CD1c-positive myeloid dendritic cell (primary cell): ENCODE measurements around the gene ZDHHC4.

Experiments
- DNase-seq: peaks from one replicate; pipeline ENCODE4 v3.0.0-alpha.2; 2016; ENCODE audit errors: extremely low spot score

ZDHHC4 gene

DNA sequence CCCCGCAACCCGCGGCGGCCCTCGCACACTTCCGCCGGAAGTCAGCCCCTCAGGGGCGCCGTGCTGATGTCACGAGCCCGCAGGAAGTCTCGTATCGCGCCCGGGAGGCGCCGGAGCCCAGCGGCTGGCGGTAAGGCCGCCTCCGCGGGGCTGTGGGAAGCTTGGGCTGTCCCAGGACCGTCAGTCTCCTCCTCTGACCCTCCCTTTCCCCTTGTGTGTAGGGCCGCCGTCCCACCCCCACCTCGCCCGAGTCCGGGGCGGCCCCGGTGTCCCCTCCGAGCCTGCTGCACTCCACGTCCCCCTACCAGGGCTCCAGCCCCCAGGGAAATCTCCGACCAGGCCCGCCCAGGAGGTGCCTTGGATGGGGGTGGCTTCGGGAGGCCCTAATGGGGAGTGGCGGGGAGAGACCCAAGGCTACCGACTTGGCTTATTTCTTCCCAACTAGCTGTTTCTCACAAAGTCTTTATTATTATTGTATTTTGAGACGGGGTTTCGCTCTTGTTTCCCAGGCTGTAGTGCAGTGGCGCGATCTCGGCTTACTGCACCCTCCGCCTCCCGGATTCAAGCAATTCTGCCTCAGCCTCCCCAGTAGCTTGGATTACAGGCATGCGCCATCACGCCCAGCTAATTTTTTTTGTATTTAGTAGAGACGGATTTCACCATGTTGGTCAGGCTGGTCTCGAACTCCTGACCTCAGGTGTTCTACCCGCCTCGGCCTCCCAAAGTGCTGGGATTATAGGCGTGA is at the start of gene ZDHHC4:
Gene ZDHHC4 (plus strand): TSS at position 86 of the 745 bp plus-strand sequence. CDS start 3,108 bp downstream, outside the sequence.
- DNase-seq, result peak; percentile 95

DNA sequence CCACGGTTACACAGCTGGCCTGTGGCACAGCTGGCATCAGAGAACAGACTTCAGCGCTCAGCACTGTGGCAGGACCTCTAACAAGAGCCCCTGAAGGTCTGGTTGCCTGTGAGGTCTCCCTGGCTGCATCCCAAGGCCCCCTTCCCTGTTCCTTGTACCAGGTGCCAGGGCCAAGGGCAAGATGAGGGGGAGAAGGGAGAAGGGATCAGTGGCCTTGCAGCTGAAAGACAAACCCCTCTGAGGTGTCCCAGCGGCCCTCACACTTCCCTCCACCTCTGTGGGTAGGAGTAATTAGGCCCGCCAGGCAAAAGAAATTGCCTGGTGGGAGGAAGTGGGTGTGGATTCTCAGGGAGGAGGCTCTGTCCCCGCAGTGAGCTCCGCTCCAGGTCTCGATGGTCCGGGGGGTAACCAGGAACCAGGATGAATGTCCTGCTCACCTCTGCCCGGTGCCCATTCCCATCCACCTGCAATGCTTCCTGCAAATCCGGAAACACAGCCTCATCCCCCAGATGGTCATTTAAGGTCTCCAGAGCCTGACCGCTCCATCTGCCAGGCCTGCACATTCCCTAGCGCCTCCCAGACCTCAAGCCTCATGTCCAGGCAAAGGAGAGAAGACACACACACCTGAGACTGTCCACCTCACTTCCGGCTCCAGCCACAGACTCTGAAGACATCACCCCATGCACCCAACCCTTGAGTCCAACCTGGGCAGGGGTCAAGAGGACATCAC is 48.7 kb upstream of the ZDHHC4 start:
- no peak for DNase-seq

DNA sequence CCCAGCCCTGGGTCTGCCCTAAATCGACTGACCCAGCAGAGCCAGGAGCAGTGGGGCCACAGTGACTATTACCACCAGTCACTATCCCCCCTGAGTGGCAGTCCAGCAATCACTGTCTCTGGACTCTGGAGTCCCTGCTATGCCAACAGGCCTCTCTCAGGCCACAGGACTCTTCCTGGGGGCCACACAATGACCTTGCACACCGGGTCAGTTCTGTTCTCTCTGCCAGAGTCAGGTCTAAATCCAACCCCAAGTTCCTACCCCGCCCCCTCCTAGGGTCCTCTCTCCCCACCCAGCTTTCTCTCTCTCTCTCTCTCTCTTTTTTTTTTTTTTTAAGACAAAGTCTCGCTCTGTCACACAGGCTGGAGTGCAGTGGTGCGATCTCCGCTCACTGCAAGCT is 47.6 kb upstream of the ZDHHC4 start:
- DNase-seq, result no peak

DNA sequence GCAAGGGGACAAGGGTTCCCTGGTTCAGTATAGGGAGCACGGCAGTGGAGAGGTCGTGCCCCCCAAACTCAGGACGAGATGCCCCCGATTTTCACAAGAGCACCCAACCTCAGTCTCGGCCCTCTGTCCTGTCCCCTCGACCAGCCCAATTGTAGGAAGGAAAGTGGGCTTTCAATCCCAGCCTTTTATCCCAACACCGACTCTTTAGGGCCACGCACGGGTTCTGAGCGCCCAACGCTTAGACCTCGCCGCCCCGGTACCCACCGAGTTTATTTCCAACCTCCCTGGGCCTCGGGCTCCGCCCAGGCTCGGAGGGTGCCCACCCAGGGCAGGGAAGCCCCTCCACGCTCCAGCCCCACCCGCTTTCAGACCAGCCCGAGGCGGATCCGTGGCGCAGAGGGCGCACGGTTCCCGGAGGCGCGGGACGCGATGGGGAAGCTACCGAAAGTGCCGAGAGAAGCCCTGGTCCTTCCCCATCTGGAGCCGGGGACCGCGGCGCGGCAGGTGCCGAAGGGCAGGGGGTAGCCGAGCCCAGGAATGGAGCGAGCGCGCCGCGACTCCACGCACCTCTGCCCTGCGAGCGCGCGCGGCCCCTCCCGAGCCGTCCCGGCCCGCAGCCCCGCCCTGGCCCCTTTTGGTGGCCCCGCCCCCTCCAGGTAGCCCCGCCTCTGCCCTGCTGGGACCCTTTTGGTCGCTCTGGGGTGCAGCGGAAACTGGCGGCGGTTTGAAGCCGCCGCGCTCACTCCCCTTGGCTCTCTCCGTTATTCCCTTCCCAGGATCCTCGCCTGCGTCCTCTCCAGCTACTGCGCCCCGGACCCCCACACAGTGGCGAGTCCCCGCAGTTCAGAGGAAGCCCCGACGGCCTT is 46.4 kb upstream of the ZDHHC4 start:
- DNase-seq, result peak; percentile 16

DNA sequence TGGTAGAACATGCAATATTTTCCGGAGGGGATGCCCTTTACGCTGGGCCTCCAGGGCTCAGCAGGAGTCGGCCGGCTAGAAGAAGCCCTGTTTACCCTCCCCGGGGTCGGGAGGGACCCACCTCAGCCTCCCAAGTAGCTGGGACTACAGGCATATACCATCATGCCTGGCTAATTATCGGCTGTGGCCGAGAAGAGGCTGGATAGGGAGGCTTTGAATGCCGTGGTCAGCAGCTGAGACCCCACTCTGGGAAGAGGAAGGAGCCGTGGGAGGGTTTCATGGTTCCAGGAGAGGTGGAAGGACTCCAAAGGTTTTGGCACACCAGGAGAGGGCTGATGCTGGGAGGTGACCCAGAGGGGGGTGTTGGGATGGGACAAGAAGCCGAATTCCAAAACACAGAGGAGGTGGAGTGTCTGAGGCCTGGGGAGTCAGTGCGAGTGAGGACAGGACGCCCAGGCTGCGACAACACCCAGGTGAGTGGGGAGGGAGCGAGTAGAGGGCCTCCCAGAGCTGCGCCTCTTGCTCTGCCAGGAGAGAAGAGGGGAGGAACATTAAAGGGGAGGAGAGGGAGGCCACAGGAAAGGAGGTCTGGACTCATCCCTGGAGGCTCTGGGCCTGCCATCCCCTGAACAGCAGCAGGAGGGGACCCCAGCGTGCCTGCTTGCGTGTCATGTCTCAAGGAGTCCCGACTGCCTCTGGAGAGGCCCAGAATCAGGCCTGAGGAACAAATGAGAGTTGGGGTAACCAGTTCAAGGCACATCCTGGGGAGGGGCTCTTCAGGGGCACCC is 45.6 kb upstream of the ZDHHC4 start:
- no peak for DNase-seq

DNA sequence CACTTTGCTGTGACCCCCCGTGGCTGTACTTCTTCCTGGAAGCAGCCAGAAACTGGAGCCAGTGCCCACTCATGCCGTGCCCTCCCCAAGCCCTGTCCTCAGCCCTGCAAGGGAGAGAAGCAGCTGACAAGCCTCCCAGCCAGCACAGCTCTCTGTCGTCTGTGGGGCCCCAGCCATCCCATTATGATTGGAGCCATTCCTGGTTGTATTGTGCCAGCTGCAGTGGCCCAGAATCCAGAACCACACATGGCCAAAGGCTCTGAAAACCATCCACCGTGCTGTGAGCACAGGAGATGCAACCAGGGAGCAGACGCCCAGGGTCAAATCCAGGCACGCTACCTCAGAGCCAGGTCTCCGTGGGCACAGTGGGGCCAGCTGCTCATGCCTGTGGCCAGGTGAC is 44.7 kb upstream of the ZDHHC4 start:
- DNase-seq, result no peak

DNA sequence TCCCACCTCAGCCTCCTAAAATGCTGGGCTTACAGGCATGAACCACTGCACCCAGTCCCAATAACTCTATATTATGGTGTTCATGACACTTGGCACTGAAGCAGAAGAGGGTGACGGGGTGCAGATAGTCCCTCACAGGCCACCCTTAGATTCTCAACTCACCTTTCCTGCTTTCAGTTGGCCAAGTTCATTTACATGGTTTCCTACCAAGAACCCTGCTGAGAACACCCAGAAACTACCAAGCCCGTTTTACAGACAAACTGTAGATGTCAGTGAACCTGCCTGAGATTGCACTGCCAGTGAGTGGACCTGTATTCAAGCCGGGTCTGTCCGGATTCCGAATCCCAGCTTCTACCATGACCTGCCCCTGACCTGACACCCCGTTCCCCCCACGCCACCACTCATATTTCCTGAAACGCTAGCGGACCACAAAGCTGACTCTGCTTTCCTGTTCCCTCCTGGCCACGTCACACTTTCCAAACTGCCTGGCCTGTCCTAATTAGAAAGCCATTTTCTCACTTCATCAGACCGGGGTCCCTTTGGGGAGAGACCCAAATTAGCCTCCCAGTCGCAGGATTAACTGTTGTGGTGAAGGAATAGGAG is 43.3 kb upstream of the ZDHHC4 start:
- peak; percentile 31 for DNase-seq

DNA sequence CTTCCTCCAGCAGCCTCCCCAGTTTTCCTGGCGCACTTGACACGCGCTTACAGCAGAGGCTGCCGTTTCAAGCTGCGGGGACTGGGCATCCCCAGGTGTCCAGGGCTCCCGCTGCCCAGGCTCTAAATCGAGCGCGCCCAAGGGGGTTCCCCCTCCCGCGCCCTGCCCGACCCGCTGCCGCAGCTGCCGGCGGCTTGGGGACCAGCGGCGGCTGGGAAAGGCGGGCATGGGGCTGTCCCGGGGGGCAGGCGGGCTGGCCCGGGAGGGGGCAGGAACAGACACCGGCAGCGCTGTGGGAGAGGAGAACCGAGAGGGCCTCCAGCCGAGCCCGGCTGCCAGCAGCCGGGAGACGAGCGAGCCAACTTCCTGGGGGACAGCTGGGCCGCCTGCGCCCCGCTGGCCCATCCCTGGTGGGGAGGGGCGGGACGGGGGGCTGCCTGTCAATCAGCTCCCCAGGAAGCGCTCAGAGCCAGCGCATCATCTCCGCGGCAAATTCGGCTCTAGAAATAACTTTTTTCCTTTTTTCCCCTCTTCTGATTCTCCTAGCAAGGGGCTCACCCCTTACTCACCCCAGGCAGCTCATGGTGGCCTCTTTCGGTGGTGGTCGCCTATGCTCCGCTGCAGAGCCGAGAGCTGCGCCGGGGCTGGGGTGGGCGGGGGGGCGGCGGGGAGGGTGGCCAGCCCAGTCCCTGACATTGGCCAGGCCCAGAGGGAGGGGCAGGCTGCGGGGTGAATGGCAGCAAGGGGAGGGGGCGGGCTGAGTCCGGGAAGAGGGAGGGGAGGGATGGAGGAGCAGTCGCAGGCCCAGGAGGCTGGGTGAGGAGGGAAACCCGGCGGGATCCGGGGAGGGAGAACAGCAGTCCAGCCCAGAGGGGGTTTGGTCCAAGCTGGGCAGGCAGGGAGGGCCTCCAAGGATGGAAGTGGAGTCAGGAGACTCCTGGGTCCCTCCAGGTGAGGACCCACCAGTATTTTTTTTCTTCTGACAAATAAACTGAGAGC is 40.7 kb upstream of the ZDHHC4 start:
- no peak for DNase-seq

DNA sequence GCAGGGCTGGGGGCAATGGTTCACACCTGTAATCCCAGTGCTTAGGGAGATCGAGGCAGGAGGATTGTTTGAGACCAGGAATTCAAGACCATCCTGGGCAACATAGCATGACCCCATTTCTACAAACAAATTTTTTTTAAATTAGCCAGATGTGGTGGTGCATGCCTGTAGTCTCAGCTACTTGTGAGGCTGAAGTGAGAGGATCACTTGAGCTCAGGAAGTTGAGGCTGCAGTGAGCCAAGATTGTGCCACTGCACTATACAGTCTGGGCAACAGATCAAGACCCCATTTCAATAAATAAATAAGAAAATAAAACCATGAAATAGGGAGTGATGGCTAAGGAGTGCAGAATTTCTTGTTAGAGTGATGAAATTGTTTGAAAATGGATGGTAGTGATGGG is 34.9 kb upstream of the ZDHHC4 start:
- no peak for DNase-seq

DNA sequence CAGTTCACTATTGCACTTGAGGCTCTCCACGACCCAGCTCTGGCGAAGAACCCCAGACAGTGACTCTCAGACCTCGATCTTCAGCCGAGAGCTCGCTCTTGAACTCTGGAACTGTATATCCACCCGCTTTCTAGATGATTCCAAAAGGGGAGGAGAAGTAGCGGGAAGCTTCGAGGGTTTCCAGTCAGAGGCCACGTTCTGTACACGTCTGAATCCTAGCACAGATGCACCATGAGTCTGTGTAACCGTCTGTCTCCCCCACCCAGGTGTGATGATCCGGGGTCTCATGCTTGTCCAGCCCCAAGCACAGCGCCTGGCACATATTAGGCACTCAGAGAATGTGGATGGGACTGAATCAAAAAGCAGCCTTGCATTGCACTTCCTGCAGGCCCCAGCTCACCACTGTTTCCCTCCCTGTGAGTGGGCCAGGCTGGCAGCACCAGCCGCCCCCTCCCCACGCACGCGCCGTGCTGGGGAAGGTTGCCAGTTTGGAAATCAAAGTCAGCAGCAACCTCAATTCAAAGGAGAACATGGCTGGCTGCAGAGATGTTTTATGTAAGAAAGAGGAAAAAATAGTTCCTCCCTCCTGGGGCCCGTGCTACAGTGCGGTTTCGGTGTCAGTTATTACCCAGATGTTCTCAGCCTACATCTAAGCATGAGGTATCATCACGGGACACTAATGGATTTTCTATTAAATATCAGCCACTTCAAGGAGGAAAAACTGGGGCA is 31.7 kb upstream of the ZDHHC4 start:
- peak; percentile 77 for DNase-seq

DNA sequence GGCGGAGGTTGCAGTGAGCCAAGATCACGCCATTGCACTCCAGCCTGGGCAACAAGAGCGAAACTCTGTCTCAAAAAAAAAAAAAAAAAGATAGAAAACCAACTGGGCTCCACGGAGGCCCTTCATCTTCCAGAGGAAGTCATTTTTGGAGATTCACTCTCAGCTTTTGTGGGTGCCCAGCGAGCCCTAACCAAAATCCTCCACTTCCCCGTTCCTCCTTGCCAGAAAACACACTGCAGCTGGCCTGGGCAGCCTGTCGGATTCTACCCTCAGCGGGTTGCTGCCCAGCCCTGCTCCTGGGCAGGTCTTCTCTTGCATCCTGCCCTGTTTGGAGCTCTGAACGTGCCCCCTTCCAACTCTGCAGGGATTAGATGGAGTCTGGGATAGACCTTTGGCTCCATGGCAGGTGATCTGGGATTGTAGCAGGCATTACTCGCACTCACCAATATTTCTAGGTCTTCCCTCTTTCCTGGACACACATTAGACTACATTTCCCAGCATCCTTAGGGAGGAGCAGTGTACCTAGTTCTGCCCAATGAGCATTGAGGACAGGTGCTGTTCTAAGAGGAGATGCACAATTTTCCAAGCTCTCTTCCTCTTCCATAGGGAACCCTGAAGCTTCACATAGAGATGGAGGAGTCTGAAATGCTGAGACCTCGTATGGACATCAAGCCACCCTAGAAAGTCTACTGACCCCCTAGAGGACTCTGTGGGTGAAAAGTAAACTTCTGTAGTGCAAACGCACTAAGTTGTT is 30.6 kb upstream of the ZDHHC4 start:
- no peak for DNase-seq

DNA sequence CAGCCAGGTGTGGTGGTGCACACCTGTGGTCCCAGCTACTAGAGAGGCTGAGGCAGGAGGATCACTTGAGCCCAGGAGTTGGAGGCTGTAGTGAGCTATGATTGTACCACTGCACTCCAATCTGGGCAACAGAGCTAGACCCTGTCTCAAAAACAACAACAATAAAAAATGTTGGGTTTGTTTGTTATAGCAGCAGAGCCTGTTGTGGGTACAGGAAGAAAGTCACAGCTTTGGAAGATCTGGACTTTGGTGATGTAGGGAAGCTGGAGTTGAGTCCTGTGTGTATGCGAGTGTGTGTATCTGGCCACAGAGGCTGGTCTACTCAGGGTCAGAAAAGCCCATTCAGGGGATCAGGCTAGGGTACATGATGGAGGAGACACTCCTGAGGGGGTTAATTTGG is 29.9 kb upstream of the ZDHHC4 start:
- no peak for DNase-seq

DNA sequence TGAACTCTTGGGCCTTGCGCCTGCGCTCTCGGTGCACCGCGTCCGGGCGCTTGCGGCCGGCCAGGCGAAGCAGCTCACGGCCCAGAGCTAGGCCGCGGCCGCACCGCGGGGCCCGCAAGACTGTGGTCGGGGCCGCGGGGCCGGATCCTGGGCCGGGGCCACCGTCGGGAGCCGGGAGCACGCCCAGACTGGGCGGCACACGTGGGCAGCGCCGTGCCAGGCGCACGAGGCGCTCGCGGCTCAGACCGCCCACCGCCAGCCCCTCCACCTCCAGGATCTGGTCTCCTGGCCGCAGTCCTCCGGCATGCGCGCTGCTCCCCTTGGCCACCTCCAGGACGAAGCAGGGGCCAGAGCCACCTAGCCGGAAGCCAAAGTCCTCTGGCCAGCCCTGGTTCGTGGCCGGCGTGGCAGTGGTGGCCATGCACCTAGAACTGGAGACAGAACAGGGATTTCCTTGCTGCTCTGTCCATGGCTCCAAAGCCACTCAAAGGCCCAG is 26.2 kb upstream of the ZDHHC4 start, which contains the start of gene GRID2IP:
Gene GRID2IP (minus strand): TSS at position 446 of the 496 bp plus-strand sequence. CDS start 25 bp downstream, at position 421.
- DNase-seq, result no peak

DNA sequence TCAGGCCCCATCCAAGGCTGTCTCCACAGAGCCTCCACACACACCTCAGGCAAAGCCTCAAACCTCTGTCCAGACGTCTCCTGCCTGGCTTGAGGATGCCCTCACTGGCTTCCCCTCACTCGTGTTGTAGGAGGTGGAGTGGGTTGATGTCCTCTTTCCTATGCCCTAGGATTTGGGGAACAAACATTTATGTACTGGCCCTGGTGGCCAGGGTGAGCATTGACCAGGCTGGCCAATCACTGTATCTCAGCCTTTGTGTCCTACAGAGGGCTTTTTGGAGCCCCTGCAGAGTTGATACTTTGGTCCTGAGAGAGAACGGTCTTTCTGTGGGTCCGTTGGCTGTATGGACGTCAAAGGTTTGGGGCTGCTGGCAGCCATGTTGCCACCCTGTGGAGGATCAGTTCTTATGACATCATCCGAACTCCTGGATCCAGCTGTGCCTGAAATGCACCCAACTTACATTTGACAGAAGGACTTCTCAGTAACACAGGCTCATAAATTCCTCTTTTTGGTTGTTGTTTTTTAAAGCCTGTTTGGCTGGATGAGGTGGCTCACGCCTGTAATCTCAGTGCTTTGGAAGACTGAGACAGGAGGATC is 23.7 kb upstream of the ZDHHC4 start:
- DNase-seq, result peak; percentile 82

DNA sequence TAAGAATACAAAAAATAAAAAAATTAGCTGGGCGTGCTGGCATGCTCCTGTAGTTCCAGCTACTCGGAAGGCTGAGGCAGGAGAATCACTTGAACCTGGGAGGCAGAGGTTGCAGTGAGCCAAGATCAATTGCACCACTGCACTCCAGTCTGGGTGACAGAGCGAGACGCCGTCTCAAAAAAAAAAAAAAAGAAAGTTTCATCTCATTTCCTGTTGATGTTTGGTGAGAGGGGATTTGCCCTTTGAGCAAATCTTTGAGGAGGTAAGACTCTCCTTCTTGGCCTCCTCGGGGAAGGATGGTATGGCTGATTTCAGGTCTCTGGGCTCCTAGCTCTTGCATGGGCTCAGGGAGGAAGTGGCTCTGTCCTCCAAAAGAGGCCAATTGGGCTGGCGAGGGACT is 22.4 kb upstream of the ZDHHC4 start:
- no peak for DNase-seq

DNA sequence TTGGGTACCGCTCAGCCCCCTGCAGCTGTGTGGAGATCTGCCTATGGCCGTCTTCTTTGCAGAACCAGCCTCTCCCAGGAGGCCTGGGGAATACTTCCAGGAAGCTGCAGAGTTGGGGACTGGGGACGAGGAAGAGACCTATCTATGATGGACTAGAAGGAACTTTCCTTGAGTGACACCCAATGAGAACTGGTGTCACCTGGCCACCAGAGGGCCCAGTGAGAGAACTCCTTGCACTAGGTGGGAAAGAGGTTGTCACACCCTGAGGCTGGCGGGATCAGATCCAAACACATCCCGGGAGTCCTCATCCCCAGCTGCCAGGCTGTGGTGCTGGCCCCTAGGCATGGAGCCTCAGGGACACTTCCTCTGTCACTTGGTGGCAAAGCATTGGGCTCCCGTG is 21.1 kb upstream of the ZDHHC4 start:
- no peak for DNase-seq

DNA sequence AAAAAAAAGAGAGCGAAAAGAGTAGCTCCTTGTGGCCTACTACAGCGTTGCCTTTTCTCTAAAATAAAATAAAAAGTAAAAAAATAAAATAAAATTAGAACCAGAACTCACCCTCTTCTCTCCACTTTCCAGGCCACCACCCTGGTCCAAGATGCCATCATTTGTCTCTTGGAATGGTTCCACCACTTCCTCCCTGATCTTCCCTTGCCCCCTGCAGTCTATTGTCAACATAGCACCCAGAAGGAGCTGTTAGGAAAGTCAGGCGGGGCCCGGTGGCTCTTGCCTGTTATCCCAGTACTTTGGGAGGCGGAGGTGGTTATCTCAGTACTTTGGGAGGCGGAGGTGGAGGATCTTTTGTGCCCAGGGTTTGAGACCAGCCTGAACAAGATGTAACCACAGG is 18.4 kb upstream of the ZDHHC4 start:
- peak; percentile 78 for DNase-seq

DNA sequence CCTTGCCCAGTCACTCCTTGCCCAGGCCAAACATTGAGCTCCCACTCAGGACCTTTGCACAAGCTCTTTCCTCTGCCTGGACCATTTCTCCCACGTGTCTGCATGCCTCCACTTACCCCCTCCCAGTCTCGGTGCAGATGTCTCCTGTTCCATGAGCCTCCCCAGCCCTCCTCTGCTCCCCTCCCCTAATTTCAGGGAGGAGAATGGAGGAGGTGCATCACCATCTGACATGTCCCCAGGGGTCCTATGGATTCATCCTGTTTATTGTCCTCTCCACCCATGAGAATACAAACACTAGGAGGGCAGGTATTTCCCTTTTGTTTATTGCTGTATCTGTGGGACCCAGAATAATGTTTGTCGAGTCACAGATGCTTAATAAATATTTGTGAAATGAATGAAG is 17.4 kb upstream of the ZDHHC4 start:
- no peak for DNase-seq
